Stimulated activated CD4-positive, alpha-beta T cell treated with anti-CD3 and anti-CD28 coated beads, Interleukin-12 subunit alpha, Interleukin-12 subunit beta, amount 100 ng/mL, for 24 hours (primary cell): ENCODE data around the gene RMC1.
A peak's percentile ranks its signal among the peaks of the same experiment; 100 is the strongest.
"Not testable (repeated sequence)": the region's sequence is repeated elsewhere in the genome, so short reads cannot be mapped to it uniquely, and the experiment has no call there.

Source experiments
- DNase-seq, 2 experiments: peaks; one replicate each; pipeline ENCODE4 v3.0.0-alpha.2; 2020; ENCODE audit warnings: low read depth in 2 of 2

RMC1 gene

GRCh38 chr18:23560186-23560585, 56.9 kb downstream of the RMC1 start:
- DNase-seq = no peak

- no peak for DNase-seq
Measured at GRCh38 chr18:23563377-23564043, 60.2 kb downstream of the RMC1 start.

GRCh38 chr18:23565916-23566547, 62.7 kb downstream of the RMC1 start:
- no peak for DNase-seq

- DNase-seq = no peak
Measured at GRCh38 chr18:23567671-23568070, 64.4 kb downstream of the RMC1 start.

GRCh38 chr18:23568281-23569138, 65.2 kb downstream of the RMC1 start:
- DNase-seq = no peak

- DNase-seq = no peak
Measured at GRCh38 chr18:23569299-23570063, 66.2 kb downstream of the RMC1 start.

GRCh38 chr18:23570912-23571504, 67.7 kb downstream of the RMC1 start:
- DNase-seq = no peak

- DNase-seq = no peak
Measured at GRCh38 chr18:23572012-23572411, 68.7 kb downstream of the RMC1 start.

- no peak for DNase-seq
Measured at GRCh38 chr18:23572570-23572969, 69.3 kb downstream of the RMC1 start.

GRCh38 chr18:23573020-23573419, 69.7 kb downstream of the RMC1 start:
- no peak for DNase-seq

- DNase-seq = peak in 1 of 2 experiments; percentile 29
Measured at GRCh38 chr18:23573626-23574431, 70.5 kb downstream of the RMC1 start.

GRCh38 chr18:23574611-23575308, 71.4 kb downstream of the RMC1 start:
- DNase-seq = no peak

- no peak for DNase-seq
Measured at GRCh38 chr18:23575309-23575651, 72.0 kb downstream of the RMC1 start.

GRCh38 chr18:23577521-23577920, 74.2 kb downstream of the RMC1 start:
- not testable (repeated sequence) for DNase-seq

- no peak for DNase-seq
Measured at GRCh38 chr18:23578067-23578701, 74.9 kb downstream of the RMC1 start.

- no peak for DNase-seq
Measured at GRCh38 chr18:23578891-23579653, 75.8 kb downstream of the RMC1 start.

GRCh38 chr18:23580677-23581367, 77.5 kb downstream of the RMC1 start:
- no peak for DNase-seq
